HEK293T (cell line): ENCODE measurements around the gene RNF130.

Source experiments
- ARNT ChIP-seq: fragments of 450-650 bp; IDR thresholded peaks from 2 replicates; pipeline ENCODE4 v1.6.1; 2017; ENCODE audit warnings: mild to moderate bottlenecking
- BHLHE40 ChIP-seq: fragments of 450-650 bp; IDR thresholded peaks from 2 replicates; pipeline ENCODE4 v1.6.1; 2016; ENCODE audit warnings: mild to moderate bottlenecking, moderate library complexity, borderline replicate concordance
- FOXK2 ChIP-seq: fragments of 450-650 bp; IDR thresholded peaks from 2 replicates; pipeline ENCODE4 v1.6.1; 2016; ENCODE audit warnings: mild to moderate bottlenecking
- SP1 ChIP-seq: fragments of 450-650 bp; IDR thresholded peaks from 2 replicates; pipeline ENCODE4 v1.6.1; 2017

DNA sequence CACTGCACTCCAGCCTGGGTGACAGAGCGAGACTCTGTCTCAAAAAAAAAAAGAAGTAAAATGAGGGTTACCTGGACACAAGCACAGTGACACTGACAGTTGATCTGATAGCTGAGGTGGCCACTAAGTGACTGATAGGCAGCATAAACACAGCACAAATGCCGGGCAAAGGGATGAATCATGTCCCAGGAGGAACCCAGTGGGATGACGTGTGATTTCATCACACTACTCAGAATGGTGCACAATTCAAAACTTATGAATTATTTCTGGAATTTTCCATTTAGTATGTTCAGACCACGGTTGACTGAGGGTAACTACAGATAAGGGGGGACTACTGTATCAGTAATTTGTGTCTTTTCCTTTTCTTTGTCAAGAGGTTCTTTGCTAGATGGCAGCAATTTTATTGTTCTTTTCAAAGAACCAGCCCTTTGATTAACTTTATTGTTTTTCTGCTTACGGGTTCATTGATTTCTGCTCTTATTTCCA, 34.3 kb upstream of the RNF130 start:
- TF ChIP-seq FOXK2: no peak
- no peak for TF ChIP-seq SP1
- TF ChIP-seq ARNT: no peak
- no peak for TF ChIP-seq BHLHE40
